Pancreas (tissue), 10 donors: ENCODE measurements around the gene TFDP2. TPM values are rescaled to one million over a fixed set of nuclear protein-coding genes. Genes with fewer than 3 reads are reported as not detected.

Experiments
- ATAC-seq, 4 donors: fragments of 200-7000 bp; cut with Tn5 transposase; one replicate each; pipeline versions ENCODE4 v1.8.0 to v1.9.1; 2020; ENCODE audit warnings: mild to moderate bottlenecking in 4 of 4, moderate library complexity in 4 of 4
- DNase-seq, 6 donors: peaks; one replicate each; pipeline ENCODE4 v3.0.0-alpha.2; 2020
- FAIRE-seq: peaks from 2 replicates; lab custom pipeline; 2012; peaks lifted over from hg19 to GRCh38; lab: Jason Lieb, UNC
- H3K27ac ChIP-seq, 4 donors: fragments of 200-600 bp; sonication (generic); 1 replicate in 3 of 4; 2 replicates in 1 of 4; pipeline versions ENCODE4 v1.5.0 to v1.8.0; 2020
- H3K27me3 ChIP-seq, 4 donors: fragments of 200-600 bp; one replicate each; pipeline ENCODE4 v1.8.0; 2021
- H3K36me3 ChIP-seq, 3 donors: fragments of 200-600 bp; sonication (generic) in 1 of 3; one replicate each; pipeline versions ENCODE4 v1.5.0 to v1.8.0; 2020 to 2021
- H3K4me1 ChIP-seq, 3 donors: fragments of 200-600 bp; one replicate each; pipeline ENCODE4 v1.8.0; 2021
- H3K4me3 ChIP-seq, 4 donors: fragments of 200-600 bp; sonication (generic) in 2 of 4; one replicate each; pipeline versions ENCODE4 v1.5.0 to v1.8.0; 2020 to 2021
- H3K9me3 ChIP-seq, 4 donors: fragments of 200-600 bp; one replicate each; pipeline ENCODE4 v1.8.0; 2021
- CTCF ChIP-seq, 4 donors: fragments of 200-600 bp; sonication (generic) in 3 of 4; IDR thresholded peaks; one replicate each; pipeline versions ENCODE4 v1.5.0 to v1.8.0; 2021; ENCODE audit warnings: antibody characterized with exemption in 4 of 4
- WGBS, 2 donors: extraction: QIAGEN DNeasy Blood & Tissue Kit; methylation state at CpG; one replicate each; pipeline ENCODE4 v1.1.7; 2013; 5-methylcytosine and 5-hydroxymethylcytosine counted together
- intact Hi-C, 3 donors: fragments of 100-400 bp; cut with DNase I; formaldehyde crosslinking; loops; one replicate each; pipeline versions ENCODE4 v1.11.1 to v1.14.2; 2022
- polyA plus RNA-seq, 2 donors: library from polyadenylated mRNA; stranded (reverse); fragments of 200-250 nt; gene quantifications; one replicate each; pipeline ENCODE4 v1.2.3, GENCODE V29; 2013
- total RNA-seq, 6 donors: library from RNA; stranded (reverse); fragmentation: NEBNext Ultra II Directional in 4 of 6; extraction: Animal tissue kit (Norgen Biotek cat#: 25700) in 4 of 6; gene quantifications; one replicate each; pipeline versions ENCODE4 v1.2.1 to v1.2.4, GENCODE V29; 2021 to 2023
- donor health status: healthy with polysubstance abuse.
- donor health status: DM: no; HTN: no; CAD: no; lungs with moderate emphysema.
- donor health status: DM: no; HTN: no; CAD: no.
- donor health status: control.
- donor health status: control.
- donor health status: Bipolar disorder and iron deficiency.
- donor health status: DM: yes; HTN: yes; CAD: no.
- donor health status: DM: no; HTN: no; CAD: no.
- donor health status: DM: no; HTN: no; CAD: no.
- donor health status: DM: yes; HTN: yes; CAD: no.

The TFDP2 gene
- total and polyA plus RNA-seq, 8 donors: 4.6 to 25.7 (median 16.8) TPM

GRCh38 chr3:142053835-142054234 is 95.5 kb downstream of the TFDP2 start:
- Histone ChIP-seq H3K4me1 (no peaks in the 10 kb centered on the region), H3K36me3 (no peaks in the 10 kb centered on the region), H3K27me3 (no peaks in the 10 kb centered on the region), H3K9me3 (no peaks in the 10 kb centered on the region), H3K4me3 (no peak overlapping the region), H3K27ac (no peak overlapping the region)
- TF ChIP-seq CTCF (IDR thresholded peaks at IDR 0.05): no peak
- DNase-seq (no peak), ATAC-seq (no peak), FAIRE-seq (no peak)
- 91 to 97% methylated on average over 1 of the region's 1 CpG for WGBS, 2 donors
- intact Hi-C loops: no loop called here

GRCh38 chr3:142053244-142053643 is 96.1 kb downstream of the TFDP2 start:
- FAIRE-seq (no peak), DNase-seq (no peak), ATAC-seq (no peak)
- H3K4me1 ChIP-seq: no peaks in the 10 kb centered on the region
- H3K27ac ChIP-seq: no peak overlapping the region
- no peak overlapping the region for H3K4me3 ChIP-seq
- no peaks in the 10 kb centered on the region for H3K27me3 ChIP-seq
- intact Hi-C loops: no loop called here
- no peaks in the 10 kb centered on the region for H3K9me3 ChIP-seq
- H3K36me3 ChIP-seq: no peaks in the 10 kb centered on the region
- 90 to 91% methylated on average over 2 of the region's 2 CpGs for WGBS, 2 donors
- TF ChIP-seq CTCF (IDR thresholded peaks at IDR 0.05): no peak

DNA sequence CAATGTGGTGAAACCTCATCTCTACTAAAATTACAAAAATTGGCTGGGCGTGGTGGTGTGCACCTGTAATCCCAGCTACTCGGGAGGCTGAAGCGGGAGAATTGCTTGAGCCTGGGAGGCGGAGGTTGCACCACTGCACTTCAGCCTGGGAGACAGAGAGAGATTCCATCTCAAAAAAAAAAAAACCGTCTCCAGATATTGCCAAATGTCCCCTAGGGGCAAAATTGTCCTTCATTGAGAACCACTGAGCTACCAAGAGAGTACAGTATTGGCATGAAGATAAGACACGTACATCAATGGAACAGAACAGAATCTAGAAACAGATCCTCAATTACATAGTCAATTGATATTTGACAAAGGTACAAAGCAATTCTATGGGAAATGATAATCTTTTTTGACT is 98.0 kb downstream of the TFDP2 start:
- WGBS, 2 donors: 98% methylated on average over 6 of the region's 6 CpGs
- H3K27ac ChIP-seq: no peak overlapping the region
- H3K4me1 ChIP-seq: no peaks in the 10 kb centered on the region
- H3K36me3 ChIP-seq: no peaks in the 10 kb centered on the region
- H3K4me3 ChIP-seq: no peak overlapping the region
- H3K27me3 ChIP-seq: no peaks in the 10 kb centered on the region
- TF ChIP-seq CTCF (IDR thresholded peaks at IDR 0.05): no peak
- FAIRE-seq (no peak), ATAC-seq (no peak), DNase-seq (no peak)
- intact Hi-C loops: no loop called here
- H3K9me3 ChIP-seq: no peaks in the 10 kb centered on the region

- ATAC-seq (no peak), DNase-seq (no peak), FAIRE-seq (no peak)
- Histone ChIP-seq H3K36me3 (no peaks in the 10 kb centered on the region), H3K4me1 (no peaks in the 10 kb centered on the region), H3K27ac (no peak overlapping the region), H3K27me3 (no peaks in the 10 kb centered on the region), H3K4me3 (no peak overlapping the region), H3K9me3 (no peaks in the 10 kb centered on the region)
- 42 to 51% methylated on average over 1 of the region's 1 CpG for WGBS, 2 donors
- no peak for TF ChIP-seq CTCF (IDR thresholded peaks at IDR 0.05)
- intact Hi-C loops: no loop called here
These were observed 102.3 kb downstream of the TFDP2 start for GRCh38 chr3:142047021-142047369.

DNA sequence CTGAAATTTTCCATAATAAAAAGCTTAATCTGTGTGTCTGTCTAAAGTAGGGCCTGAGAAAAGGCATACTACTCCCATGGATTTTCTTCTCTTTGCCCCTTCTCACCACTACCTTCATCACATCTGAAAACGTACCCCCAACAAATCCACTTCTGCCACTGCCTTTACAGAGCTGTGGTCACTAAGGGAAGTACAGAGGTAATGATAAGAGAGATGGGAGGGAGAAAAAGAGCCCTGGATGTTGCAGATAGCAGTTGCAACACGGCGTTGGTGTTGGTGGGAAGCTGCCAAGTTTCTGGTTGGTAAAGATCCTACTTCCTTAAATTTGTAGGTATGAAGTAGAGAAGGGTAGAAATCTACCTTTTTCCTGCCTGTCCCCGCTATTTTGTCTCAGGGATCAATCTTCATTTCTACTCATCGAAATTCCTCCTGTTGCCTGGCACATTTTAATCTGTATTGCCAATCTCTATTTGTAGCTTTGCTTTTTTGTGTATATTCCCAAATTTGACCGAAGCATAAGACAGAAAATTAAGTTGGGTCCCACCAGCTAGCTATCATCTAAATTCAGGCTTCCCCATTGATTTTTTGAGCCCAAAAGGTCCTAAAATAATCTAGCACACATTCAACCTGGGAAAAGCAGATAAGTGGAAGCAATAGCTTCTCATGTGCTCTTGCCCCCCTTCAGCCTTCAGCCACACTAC is 102.9 kb downstream of the TFDP2 start:
- no peaks in the 10 kb centered on the region for H3K36me3 ChIP-seq
- ATAC-seq: peak in 1 of 4 donors; percentile 30
- no peak overlapping the region for H3K27ac ChIP-seq
- intact Hi-C loops: no loop called here
- FAIRE-seq: no peak
- H3K9me3 ChIP-seq: no peaks in the 10 kb centered on the region
- H3K4me1 ChIP-seq: no peaks in the 10 kb centered on the region
- no peaks in the 10 kb centered on the region for H3K27me3 ChIP-seq
- WGBS, 2 donors: 70 to 74% methylated on average over 6 of the region's 6 CpGs
- no peak for TF ChIP-seq CTCF (IDR thresholded peaks at IDR 0.05)
- no peak for DNase-seq
- no peak overlapping the region for H3K4me3 ChIP-seq
